Activated T-cell treated with anti-CD3 and anti-CD28 coated beads for 24 hours (primary cell): ENCODE measurements around the gene PKD2.
"Not testable (repeated sequence)": the region's sequence is repeated elsewhere in the genome, so short reads cannot be mapped to it uniquely, and the experiment has no call there.

ENCODE experiments used
- DNase-seq: peaks from one replicate; pipeline ENCODE4 v3.0.0-alpha.2; 2020; ENCODE audit warnings: low read depth

PKD2 gene

DNA sequence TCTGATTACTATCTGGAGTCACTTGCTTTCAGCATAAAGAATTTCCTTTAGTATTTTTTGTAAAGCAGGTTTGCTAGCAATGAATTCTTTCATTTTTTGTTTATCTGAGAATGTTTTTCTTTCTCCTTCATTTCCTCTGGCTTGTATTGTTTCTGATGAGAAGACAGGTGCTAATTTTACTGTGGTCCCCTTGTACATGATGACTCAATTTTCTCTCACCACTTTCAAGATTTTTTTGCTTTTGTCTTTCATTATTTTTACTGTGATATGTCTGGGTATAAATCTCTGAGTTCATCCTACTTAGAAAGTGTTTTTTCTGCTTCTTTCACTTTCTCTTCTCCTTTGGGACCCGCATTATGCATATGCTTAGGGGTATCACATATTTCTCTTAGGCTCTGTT is 62.6 kb downstream of the PKD2 start:
- DNase-seq, result no peak

DNA sequence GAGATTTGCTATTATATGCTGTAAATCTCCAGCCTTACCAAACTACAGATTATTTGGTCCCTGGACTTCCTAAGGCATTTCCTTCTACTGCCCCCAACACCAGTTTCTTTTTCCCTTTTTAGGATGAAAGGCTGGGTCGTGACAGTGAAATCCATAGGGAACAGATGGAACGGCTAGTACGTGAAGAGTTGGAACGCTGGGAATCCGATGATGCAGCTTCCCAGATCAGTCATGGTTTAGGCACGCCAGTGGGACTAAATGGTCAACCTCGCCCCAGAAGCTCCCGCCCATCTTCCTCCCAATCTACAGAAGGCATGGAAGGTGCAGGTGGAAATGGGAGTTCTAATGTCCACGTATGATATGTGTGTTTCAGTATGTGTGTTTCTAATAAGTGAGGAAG is 67.9 kb downstream of the PKD2 start:
- no peak for DNase-seq

DNA sequence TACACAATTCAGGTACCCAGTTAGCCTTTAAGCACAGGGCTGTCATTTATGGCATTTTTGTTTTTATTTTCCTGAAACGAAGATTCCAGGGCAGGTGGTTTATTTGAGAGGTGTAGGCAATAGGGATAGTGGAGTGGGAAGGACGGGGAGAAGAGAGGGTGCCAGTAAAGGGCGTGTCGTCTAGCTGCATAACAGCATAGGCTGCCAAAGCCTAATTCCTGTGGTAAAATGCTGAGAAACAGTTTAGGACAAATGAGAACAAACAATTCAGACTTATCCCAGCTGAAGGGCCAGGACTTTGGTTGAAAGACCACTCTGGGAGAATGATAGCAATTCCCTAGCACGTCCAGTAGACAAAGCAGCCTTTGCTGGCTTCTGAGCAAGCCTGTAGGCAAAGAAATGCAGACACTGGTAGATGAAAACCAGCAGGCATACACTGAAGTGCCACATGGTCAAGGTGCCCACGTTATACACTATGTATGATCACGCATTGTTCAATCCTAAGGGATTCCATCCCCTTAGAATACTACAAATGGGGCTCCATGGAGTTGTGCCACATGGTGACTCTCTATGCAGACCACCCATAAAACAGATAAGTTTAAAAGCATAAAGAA is 70.6 kb downstream of the PKD2 start:
- no peak for DNase-seq

DNA sequence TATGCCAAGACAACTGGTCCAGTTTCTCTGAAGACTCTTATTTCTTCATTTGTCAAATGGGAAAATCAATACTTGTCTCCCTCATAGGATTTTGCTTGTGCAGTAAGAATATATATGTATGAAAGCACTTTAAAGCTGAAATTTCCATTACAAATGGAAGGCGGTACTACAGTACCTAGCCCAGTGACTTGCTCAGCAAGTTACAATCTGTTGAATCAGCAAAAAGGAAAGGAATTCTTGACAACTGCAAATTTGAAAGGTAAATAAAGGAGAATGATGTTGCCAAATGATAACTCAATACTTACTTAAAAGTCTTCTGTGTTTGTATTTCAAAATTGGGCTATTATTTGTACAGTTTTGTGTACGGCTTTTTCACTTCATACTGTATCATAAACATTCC is 71.1 kb downstream of the PKD2 start:
- no peak for DNase-seq

GRCh38 chr4:88080626-88081025 is 73.2 kb downstream of the PKD2 start:
- no peak for DNase-seq

DNA sequence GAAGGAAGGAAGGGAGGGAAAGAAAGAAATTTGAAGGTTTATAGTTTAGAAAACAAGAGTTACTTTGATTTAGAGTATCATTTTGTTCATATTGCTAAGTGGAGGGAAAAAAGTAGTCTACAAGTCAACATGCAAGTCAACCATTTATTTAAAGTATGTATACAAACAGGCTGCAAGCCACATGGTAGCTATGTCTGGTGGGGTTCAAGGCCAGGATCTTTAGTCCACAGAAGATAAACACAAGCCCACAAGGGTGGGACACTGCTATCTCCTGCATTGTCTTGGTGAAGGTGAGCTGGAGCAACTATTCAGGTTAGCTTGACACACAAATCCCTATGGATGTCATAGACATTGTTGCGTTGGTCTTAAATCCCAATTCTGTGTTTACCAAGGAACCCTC is 79.6 kb downstream of the PKD2 start:
- DNase-seq, result no peak

GRCh38 chr4:88090898-88091297 is 83.5 kb downstream of the PKD2 start:
- no peak for DNase-seq

DNA sequence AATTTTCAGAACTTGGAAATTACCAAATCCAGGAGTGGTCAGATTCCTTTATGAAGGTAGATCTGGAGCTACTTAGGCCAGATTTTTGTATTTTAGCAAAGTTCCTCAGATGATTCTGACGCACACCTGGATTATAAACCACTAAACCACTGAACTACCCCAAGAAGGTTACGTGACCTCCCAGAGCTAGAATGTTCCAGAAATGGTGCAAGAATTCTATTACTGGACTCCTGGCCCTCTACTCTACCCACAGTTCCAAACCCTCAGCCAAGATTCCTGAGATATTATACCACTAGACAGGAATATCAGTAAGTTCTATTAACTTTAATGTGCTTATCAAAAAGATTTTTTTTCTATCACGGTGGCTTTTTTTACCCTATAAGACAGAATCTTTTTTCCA is 83.9 kb downstream of the PKD2 start:
- DNase-seq, result no peak

DNA sequence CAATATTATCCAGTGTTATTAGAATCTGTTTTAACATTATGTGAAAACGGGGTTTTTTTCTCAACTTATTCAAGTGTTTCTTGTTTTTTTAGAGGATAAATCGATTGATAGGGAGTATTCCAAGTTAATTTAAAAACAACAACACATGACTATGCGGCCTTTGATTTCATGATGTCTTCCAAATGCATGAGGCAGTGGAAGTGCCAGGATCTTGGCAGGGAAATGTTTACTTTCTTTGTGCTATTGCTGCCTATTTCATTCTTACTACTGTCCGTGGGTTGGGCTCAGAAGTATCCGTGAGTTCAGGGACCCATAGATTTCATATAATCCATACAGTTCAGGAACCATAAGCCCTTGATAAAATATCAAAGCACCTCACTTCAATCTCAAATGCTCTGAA is 86.4 kb downstream of the PKD2 start:
- no peak for DNase-seq

DNA sequence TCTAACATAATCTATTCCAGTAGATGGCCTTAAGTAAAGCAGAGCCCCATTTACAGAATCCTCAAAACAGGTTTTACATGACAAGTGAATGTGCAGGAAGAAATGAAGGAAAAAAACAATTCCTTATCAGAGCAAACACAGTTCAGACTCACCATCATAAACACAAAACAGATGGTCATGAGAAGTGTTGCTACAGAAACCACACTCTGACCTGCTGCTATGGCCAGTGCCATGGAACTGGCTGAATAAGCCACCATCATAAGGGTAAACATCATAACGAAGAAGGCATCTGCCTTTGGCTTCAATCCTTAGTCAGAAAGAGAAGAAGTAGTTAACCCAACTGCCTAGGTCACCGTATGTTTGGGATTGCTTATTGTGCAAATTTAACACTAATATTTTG is 89.9 kb downstream of the PKD2 start:
- no peak for DNase-seq

- no peak for DNase-seq
These were observed 90.3 kb downstream of the PKD2 start for GRCh38 chr4:88097781-88098180.

GRCh38 chr4:88098993-88099752 is 91.7 kb downstream of the PKD2 start:
- DNase-seq, result no peak

- DNase-seq, result no peak
These were observed 93.7 kb downstream of the PKD2 start for GRCh38 chr4:88101165-88101564.

DNA sequence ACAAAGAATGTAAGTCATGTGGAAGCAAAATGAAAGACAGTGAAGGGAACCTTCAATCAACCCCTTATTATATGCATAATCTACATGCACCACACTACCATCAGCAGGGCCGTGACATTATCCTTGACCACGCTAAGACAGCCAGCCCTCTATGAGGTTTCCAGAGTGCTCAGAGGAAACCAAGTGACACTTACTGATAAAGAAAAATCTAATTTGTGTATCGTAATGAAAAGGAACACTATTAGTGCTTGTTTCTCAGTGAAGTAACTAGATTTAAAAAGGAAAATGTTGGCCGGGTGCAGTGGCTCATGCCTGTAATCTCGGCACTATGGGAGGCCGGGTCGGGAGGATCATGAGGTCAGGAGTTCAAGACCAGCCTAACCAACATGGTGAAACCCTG is 94.6 kb downstream of the PKD2 start:
- DNase-seq, result no peak

GRCh38 chr4:88104902-88105610 is 97.6 kb downstream of the PKD2 start:
- no peak for DNase-seq

GRCh38 chr4:88106205-88106604 is 98.8 kb downstream of the PKD2 start:
- no peak for DNase-seq

GRCh38 chr4:88107406-88108107 is 100.1 kb downstream of the PKD2 start:
- no peak for DNase-seq

GRCh38 chr4:88108108-88108465 is 100.7 kb downstream of the PKD2 start:
- not testable (repeated sequence) for DNase-seq

DNA sequence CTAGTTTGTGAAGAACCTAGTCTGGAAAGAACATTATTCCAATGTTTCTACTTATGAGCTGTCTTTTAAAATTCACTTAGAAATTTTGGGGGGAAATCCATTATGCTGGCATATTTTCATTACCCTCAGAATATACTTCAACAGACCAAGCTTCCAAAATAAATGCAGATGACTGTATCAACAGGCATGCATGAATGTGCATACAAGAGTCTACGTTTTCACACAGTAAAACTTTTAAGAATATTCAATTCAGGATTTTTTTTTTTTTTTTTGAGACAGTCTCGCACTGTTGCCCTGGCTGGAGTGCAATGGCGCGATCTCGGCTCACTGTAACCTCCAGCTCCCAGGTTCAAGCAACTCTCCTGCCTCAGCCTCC is 101.3 kb downstream of the PKD2 start:
- no peak for DNase-seq

DNA sequence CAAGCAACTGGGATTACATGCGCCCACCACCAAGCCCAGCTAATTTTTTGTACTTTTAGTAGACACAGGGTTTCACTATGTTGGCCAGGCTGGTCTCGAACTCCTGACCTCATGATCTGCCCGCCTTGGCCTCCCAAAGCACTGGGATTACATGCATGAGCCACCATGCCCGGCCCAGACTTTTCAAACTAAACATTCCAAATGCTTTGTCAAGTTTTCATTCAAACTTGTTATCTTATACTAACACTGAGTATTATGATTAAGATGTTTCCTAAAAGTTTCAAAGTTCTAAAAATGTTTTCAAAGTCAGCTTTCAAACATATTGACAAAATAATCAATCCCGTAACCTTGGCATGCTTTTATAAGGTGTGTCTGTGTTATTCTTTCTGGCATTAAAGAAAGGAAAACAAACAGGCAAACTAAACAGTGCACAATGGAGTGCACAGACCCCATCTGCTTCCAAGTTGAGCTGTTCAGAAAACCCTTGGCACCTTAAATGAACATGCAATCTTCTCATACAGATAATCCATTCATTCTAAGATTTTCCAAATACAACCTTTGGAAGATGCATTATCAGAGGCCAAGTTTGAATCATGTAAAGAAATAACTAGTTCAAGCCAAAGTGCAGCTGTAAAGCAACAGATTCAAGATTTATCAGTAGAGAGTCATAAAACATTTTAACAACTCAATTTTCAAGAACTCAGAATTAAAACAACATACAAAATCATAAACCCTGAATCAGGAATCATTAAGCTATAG is 101.9 kb downstream of the PKD2 start:
- no peak for DNase-seq

- no peak for DNase-seq
These were observed 103.4 kb downstream of the PKD2 start for GRCh38 chr4:88110826-88111225.

- no peak for DNase-seq
These were observed 105.4 kb downstream of the PKD2 start for GRCh38 chr4:88112856-88113255.
